Measurements from ENCODE around the gene DNAH12. TPM values are rescaled to one million over a fixed set of nuclear protein-coding genes. Genes with fewer than 3 reads are reported as not detected.

DNAH12 gene
- total and polyA plus RNA-seq, 2 donors from 2014 or later, result 0.38 TPM; not detected in 1

GRCh38 chr3:57278237-57278636 lies 265.9 kb downstream of the DNAH12 start:
- Histone ChIP-seq H3K9ac (ENCODE audit: low read length in 3 of 3) (no peak overlapping the region), H3K4me1 (ENCODE audit: control insufficient read depth in 2 of 3, insufficient read depth in 2 of 3, low read depth in 1 of 3, low read length in 3 of 3) (no peaks in the 10 kb centered on the region), H3K27ac (ENCODE audit: low read depth in 2 of 2, low read length in 2 of 2) (no peak overlapping the region), H3K27me3 (ENCODE audit: control insufficient read depth, insufficient read depth, low read length) (no peaks in the 10 kb centered on the region), H3K9me3 (ENCODE audit: control insufficient read depth in 2 of 3, insufficient read depth in 1 of 3, low read length in 3 of 3) (no peaks in the 10 kb centered on the region), H3K4me3 (ENCODE audit: low read length in 3 of 3) (no peak overlapping the region), H3K36me3 (ENCODE audit: control insufficient read depth in 2 of 3, insufficient read depth in 3 of 3, low read length in 3 of 3) (no peaks in the 10 kb centered on the region)
- TF ChIP-seq CTCF (IDR thresholded peaks at IDR 0.05; ENCODE audit: borderline replicate concordance, extremely low read depth, insufficient read depth), result no peak
- DNase-seq, result no peak
- intact Hi-C loops (cut with DNase I), result no loop called here
- no peak for FAIRE-seq

- no peak overlapping the region for H3K27ac ChIP-seq (ENCODE audit: low read depth in 2 of 2, low read length in 2 of 2)
Observed at GRCh38 chr3:57275393-57275792, 268.8 kb downstream of the DNAH12 start.

GRCh38 chr3:57274845-57275244 lies 269.3 kb downstream of the DNAH12 start:
- H3K36me3 ChIP-seq (ENCODE audit: control insufficient read depth in 2 of 3, insufficient read depth in 3 of 3, low read length in 3 of 3), result peaks cover 3 to 4% (median 3%) of the 10 kb centered on the region in 3 donors
- intact Hi-C loops (cut with DNase I), result no loop called here
- FAIRE-seq, result no peak

More at GRCh38 chr3:57275393-57275792, 268.8 kb downstream of the DNAH12 start:
- Histone ChIP-seq H3K36me3 (ENCODE audit: control insufficient read depth in 2 of 3, insufficient read depth in 3 of 3, low read length in 3 of 3) (peaks cover 3 to 4% (median 3%) of the 10 kb centered on the region in 3 donors), H3K9ac (ENCODE audit: low read length in 3 of 3) (no peak overlapping the region), H3K4me3 (ENCODE audit: low read length in 3 of 3) (no peak overlapping the region), H3K4me1 (ENCODE audit: control insufficient read depth in 2 of 3, insufficient read depth in 2 of 3, low read depth in 1 of 3, low read length in 3 of 3) (no peaks in the 10 kb centered on the region), H3K9me3 (ENCODE audit: control insufficient read depth in 2 of 3, insufficient read depth in 1 of 3, low read length in 3 of 3) (no peaks in the 10 kb centered on the region), H3K27me3 (ENCODE audit: control insufficient read depth, insufficient read depth, low read length) (no peaks in the 10 kb centered on the region)
- DNase-seq (no peak), FAIRE-seq (no peak)
- no peak for TF ChIP-seq CTCF (IDR thresholded peaks at IDR 0.05; ENCODE audit: borderline replicate concordance, extremely low read depth, insufficient read depth)
- intact Hi-C loops (cut with DNase I), result no loop called here

More at GRCh38 chr3:57274845-57275244, 269.3 kb downstream of the DNAH12 start:
- no peak overlapping the region for H3K9ac ChIP-seq (ENCODE audit: low read length in 3 of 3)
- no peak overlapping the region for H3K27ac ChIP-seq (ENCODE audit: low read depth in 2 of 2, low read length in 2 of 2)
- H3K27me3 ChIP-seq (ENCODE audit: control insufficient read depth, insufficient read depth, low read length), result no peaks in the 10 kb centered on the region
- no peaks in the 10 kb centered on the region for H3K9me3 ChIP-seq (ENCODE audit: control insufficient read depth in 2 of 3, insufficient read depth in 1 of 3, low read length in 3 of 3)
- no peak overlapping the region for H3K4me3 ChIP-seq (ENCODE audit: low read length in 3 of 3)
- DNase-seq, result no peak
- TF ChIP-seq CTCF (IDR thresholded peaks at IDR 0.05; ENCODE audit: borderline replicate concordance, extremely low read depth, insufficient read depth), result no peak
- H3K4me1 ChIP-seq (ENCODE audit: control insufficient read depth in 2 of 3, insufficient read depth in 2 of 3, low read depth in 1 of 3, low read length in 3 of 3), result no peaks in the 10 kb centered on the region

Data from kidney (tissue), 14 donors.